Astrocyte (in vitro differentiated cells and primary cell): ENCODE results near the gene UBASH3A. TPM values are rescaled to one million over a fixed set of nuclear protein-coding genes. Genes with fewer than 3 reads are reported as not detected.

Experiments
- DNase-seq: peaks from one replicate; pipeline ENCODE4 v3.0.0-alpha.2; 2010; ENCODE audit warnings: low read depth
- FAIRE-seq: peaks from 2 replicates; lab custom pipeline; 2011; peaks lifted over from hg19 to GRCh38; lab: Jason Lieb, UNC
- H2AFZ ChIP-seq: 2 replicates; pipeline ENCODE4 v1.6.0; 2012; ENCODE audit warnings: low read depth, low read length, inconsistent platforms
- H3K27ac ChIP-seq: 2 replicates; pipeline ENCODE4 v1.5.1; 2011; ENCODE audit warnings: low read depth, low read length, inconsistent platforms
- H3K27me3 ChIP-seq: 2 replicates; pipeline ENCODE4 v1.6.0; 2011; ENCODE audit warnings: low read length, inconsistent platforms; ENCODE audit not compliant: insufficient read depth
- H3K36me3 ChIP-seq: 2 replicates; pipeline ENCODE4 v1.5.1; 2011; ENCODE audit warnings: low read length, inconsistent platforms; ENCODE audit not compliant: insufficient read depth
- H3K4me1 ChIP-seq: 2 replicates; pipeline ENCODE4 v1.5.1; 2011; ENCODE audit warnings: low read length, inconsistent platforms; ENCODE audit not compliant: insufficient read depth
- H3K4me2 ChIP-seq: 2 replicates; pipeline ENCODE4 v1.6.0; 2012; ENCODE audit warnings: low read length, inconsistent platforms
- H3K4me3 ChIP-seq: 2 replicates; pipeline ENCODE4 v1.5.1; 2011; ENCODE audit warnings: low read depth, mild to moderate bottlenecking, low read length, inconsistent platforms; ENCODE audit not compliant: insufficient read depth
- H3K79me2 ChIP-seq: 2 replicates; pipeline ENCODE4 v1.6.0; 2012; ENCODE audit warnings: mild to moderate bottlenecking, low read length, inconsistent platforms; ENCODE audit not compliant: insufficient read depth
- H3K9ac ChIP-seq: 2 replicates; pipeline ENCODE4 v1.6.0; 2012; ENCODE audit warnings: mild to moderate bottlenecking, low read length, inconsistent platforms
- H3K9me3 ChIP-seq: 2 replicates; pipeline ENCODE4 v1.5.1; 2012; ENCODE audit warnings: low read depth, mild to moderate bottlenecking, low read length, inconsistent platforms; ENCODE audit not compliant: insufficient read depth
- H4K20me1 ChIP-seq: 2 replicates; pipeline ENCODE4 v1.6.0; 2012; ENCODE audit warnings: low read length, inconsistent platforms; ENCODE audit not compliant: insufficient read depth
- H3K27ac Mint-ChIP-seq: one replicate; pipeline ENCODE4 v1.8.0; 2021; ENCODE audit warnings: mild to moderate bottlenecking, mixed read lengths; ENCODE audit not compliant: unreplicated experiment
- H3K27me3 Mint-ChIP-seq: one replicate; pipeline ENCODE4 v1.8.0; 2021; ENCODE audit warnings: low read depth, mixed read lengths; ENCODE audit not compliant: unreplicated experiment
- H3K36me3 Mint-ChIP-seq: one replicate; pipeline ENCODE4 v1.8.0; 2021; ENCODE audit warnings: low read depth, mixed read lengths; ENCODE audit not compliant: unreplicated experiment
- H3K4me1 Mint-ChIP-seq: one replicate; pipeline ENCODE4 v1.8.0; 2021; ENCODE audit warnings: low read depth, mixed read lengths; ENCODE audit not compliant: unreplicated experiment
- H3K4me3 Mint-ChIP-seq: one replicate; pipeline ENCODE4 v1.8.0; 2021; ENCODE audit warnings: mild to moderate bottlenecking, moderate library complexity, mixed read lengths; ENCODE audit not compliant: unreplicated experiment
- H3K9me3 Mint-ChIP-seq: one replicate; pipeline ENCODE4 v1.8.0; 2021; ENCODE audit warnings: mild to moderate bottlenecking, mixed read lengths; ENCODE audit not compliant: unreplicated experiment
- CTCF ChIP-seq: IDR thresholded peaks from 2 replicates; pipeline ENCODE4 v1.5.1; 2011; ENCODE audit warnings: low read depth, mild to moderate bottlenecking, inconsistent platforms, low read length, moderate library complexity; ENCODE audit not compliant: insufficient read depth
- EZH2 ChIP-seq: IDR thresholded peaks from 2 replicates; pipeline ENCODE4 v1.6.1; 2012; ENCODE audit warnings: mild to moderate bottlenecking, low read length, inconsistent platforms; ENCODE audit not compliant: insufficient read depth
- total RNA-seq: library from RNA; stranded (reverse); gene quantifications from 2 replicates; pipeline ENCODE4 v1.2.1, GENCODE V29; 2021

The UBASH3A gene
- total RNA-seq, 1 donor from 2014 or later: not detected

- H3K9me3 Mint-ChIP-seq: peaks cover 2% of the 10 kb centered on the region
These were observed 36.1 kb upstream of the UBASH3A start for GRCh38 chr21:42367367-42368165.

GRCh38 chr21:42369821-42370220 is 33.9 kb upstream of the UBASH3A start:
- Histone ChIP-seq H3K27me3 (no peaks in the 10 kb centered on the region), H3K36me3 (no peaks in the 10 kb centered on the region), H3K9me3 (no peaks in the 10 kb centered on the region), H3K4me3 (no peak overlapping the region), H3K79me2 (no peaks in the 10 kb centered on the region), H3K9ac (no peak overlapping the region), H3K4me2 (no peak overlapping the region), H3K4me1 (no peaks in the 10 kb centered on the region), H4K20me1 (no peaks in the 10 kb centered on the region), H2AFZ (no peak overlapping the region), H3K27ac (no peak overlapping the region)
- H3K4me1 Mint-ChIP-seq: no peaks in the 10 kb centered on the region
- H3K4me3 Mint-ChIP-seq: no peak overlapping the region
- DNase-seq (no peak), FAIRE-seq (no peak)
- peaks cover 2% of the 10 kb centered on the region for H3K9me3 Mint-ChIP-seq
- no peaks in the 10 kb centered on the region for H3K36me3 Mint-ChIP-seq
- peaks cover 43% of the 10 kb centered on the region for H3K27me3 Mint-ChIP-seq
- H3K27ac Mint-ChIP-seq: no peak overlapping the region
- TF ChIP-seq EZH2 (no peak), CTCF (no peak)

More at GRCh38 chr21:42367367-42368165, 36.1 kb upstream of the UBASH3A start:
- Histone ChIP-seq H3K9ac (no peak overlapping the region), H4K20me1 (no peaks in the 10 kb centered on the region), H3K27ac (no peak overlapping the region), H3K9me3 (no peaks in the 10 kb centered on the region), H2AFZ (no peak overlapping the region), H3K4me3 (no peak overlapping the region), H3K79me2 (no peaks in the 10 kb centered on the region), H3K4me2 (no peak overlapping the region), H3K36me3 (no peaks in the 10 kb centered on the region), H3K4me1 (no peaks in the 10 kb centered on the region), H3K27me3 (no peaks in the 10 kb centered on the region)
- no peaks in the 10 kb centered on the region for H3K36me3 Mint-ChIP-seq
- no peaks in the 10 kb centered on the region for H3K4me1 Mint-ChIP-seq
- DNase-seq: no peak
- H3K27ac Mint-ChIP-seq: no peak overlapping the region
- TF ChIP-seq EZH2: no peak
- TF ChIP-seq CTCF: no peak
- no peak overlapping the region for H3K4me3 Mint-ChIP-seq
- FAIRE-seq: no peak
- H3K27me3 Mint-ChIP-seq: peaks cover 41% of the 10 kb centered on the region
